LHCN-M2 (cell line): ENCODE measurements around the gene SPIB. TPM values are rescaled to one million over a fixed set of nuclear protein-coding genes. Genes with fewer than 3 reads are reported as not detected.
"Not testable (repeated sequence)": the region's sequence is repeated elsewhere in the genome, so short reads cannot be mapped to it uniquely, and the experiment has no call there.

Source experiments
- DNase-seq: peaks from one replicate; pipeline ENCODE4 v3.0.0-alpha.2; 2012; ENCODE audit warnings: low read depth
- total RNA-seq: library from RNA; depleted of rRNA; stranded (reverse); fragments of >200 nt; gene quantifications from 2 replicates; pipeline ENCODE4 v1.2.3, GENCODE V29; 2014

SPIB gene
- total RNA-seq, 1 experiment from 2014 or later, result not detected

- DNase-seq, result not testable (repeated sequence)
These were observed 27.8 kb upstream of the SPIB start for GRCh38 chr19:50390952-50391351.

- no peak for DNase-seq
These were observed 26.0 kb upstream of the SPIB start for GRCh38 chr19:50392759-50393158.

GRCh38 chr19:50393589-50393988 lies 25.1 kb upstream of the SPIB start:
- no peak for DNase-seq

GRCh38 chr19:50394017-50394416 lies 24.7 kb upstream of the SPIB start:
- DNase-seq, result no peak

GRCh38 chr19:50398675-50399367 lies 19.9 kb upstream of the SPIB start:
- DNase-seq, result no peak

GRCh38 chr19:50399368-50399745 lies 19.4 kb upstream of the SPIB start:
- no peak for DNase-seq

GRCh38 chr19:50401605-50402450 lies 16.9 kb upstream of the SPIB start:
- no peak for DNase-seq

- no peak for DNase-seq
These were observed 16.0 kb upstream of the SPIB start for GRCh38 chr19:50402544-50403301.

GRCh38 chr19:50406156-50406820 lies 12.4 kb upstream of the SPIB start:
- no peak for DNase-seq

- DNase-seq, result no peak
These were observed 11.9 kb upstream of the SPIB start for GRCh38 chr19:50406829-50407228.

- DNase-seq, result no peak
These were observed 9.4 kb upstream of the SPIB start for GRCh38 chr19:50409347-50409746.

GRCh38 chr19:50410109-50410508 lies 8.6 kb upstream of the SPIB start:
- DNase-seq, result no peak

GRCh38 chr19:50412419-50412818 lies 6.3 kb upstream of the SPIB start:
- no peak for DNase-seq

- DNase-seq, result no peak
These were observed 5.6 kb upstream of the SPIB start for GRCh38 chr19:50413096-50413495.

- no peak for DNase-seq
These were observed 5.2 kb upstream of the SPIB start for GRCh38 chr19:50413531-50413930.

GRCh38 chr19:50414864-50415660 lies 3.7 kb upstream of the SPIB start:
- DNase-seq, result peak; percentile 14

GRCh38 chr19:50415661-50416033 lies 3.1 kb upstream of the SPIB start:
- no peak for DNase-seq

GRCh38 chr19:50416034-50416977 lies 2.4 kb upstream of the SPIB start:
- no peak for DNase-seq

- no peak for DNase-seq
These were observed 1.3 kb upstream of the SPIB start for GRCh38 chr19:50417111-50418081.
